NB4 (cell line): ENCODE measurements around the gene NDN.

Experiments
- CTCF ChIP-seq: IDR thresholded peaks from one replicate; pipeline ENCODE4 v1.5.1; 2012; ENCODE audit warnings: low read depth, low read length
- MAX ChIP-seq: IDR thresholded peaks from 2 replicates; pipeline ENCODE4 v1.6.1; 2011; ENCODE audit warnings: low read depth, low read length
- MYC ChIP-seq: IDR thresholded peaks from 2 replicates; pipeline ENCODE4 v1.6.1; 2011; ENCODE audit warnings: low read depth, low read length
- POLR2A ChIP-seq: IDR thresholded peaks from 2 replicates; pipeline ENCODE4 v1.6.1; 2011; ENCODE audit warnings: mild to moderate bottlenecking; ENCODE audit not compliant: insufficient read length; ENCODE audit errors: extremely low read depth

GRCh38 chr15:23642413-23643044, 44.6 kb downstream of the NDN start:
- TF ChIP-seq CTCF (peak; percentile 88), POLR2A (no peak), MAX (no peak), MYC (no peak)
